ENCODE data around the gene TPST1. TPM values are rescaled to one million over a fixed set of nuclear protein-coding genes. Genes with fewer than 3 reads are reported as not detected.
"Not testable (repeated sequence)": the region's sequence is repeated elsewhere in the genome, so short reads cannot be mapped to it uniquely, and the experiment has no call there.

The TPST1 gene
- total RNA-seq, 1 experiment from 2014 or later: 15.0 TPM

DNA sequence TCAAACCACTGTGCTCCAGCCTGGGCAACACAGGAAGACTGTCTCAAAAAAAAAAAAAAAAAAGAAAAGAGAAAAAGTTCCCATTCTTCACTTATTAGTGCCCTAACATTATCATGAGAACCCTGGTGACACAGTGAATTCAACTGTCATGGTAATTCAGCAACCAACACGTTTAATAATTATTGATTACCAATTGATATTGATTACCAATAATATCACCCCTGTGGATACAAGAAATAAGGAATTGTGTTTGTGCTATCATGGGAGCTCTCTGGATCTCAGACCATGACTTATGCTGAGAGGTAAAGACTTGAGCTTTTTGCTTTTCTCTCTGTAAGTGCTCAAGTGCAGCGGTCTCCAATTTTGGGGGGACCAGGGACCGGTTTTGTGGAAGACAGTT is 195.3 kb downstream of the TPST1 start:
- no peaks in the 10 kb centered on the region for H3K27me3 Mint-ChIP-seq (ENCODE audit: low read depth)
- no peak for DNase-seq (ENCODE audit: low spot score)
- H3K36me3 Mint-ChIP-seq: peaks cover 15% of the 10 kb centered on the region
- H3K4me1 Mint-ChIP-seq: no peaks in the 10 kb centered on the region
- no peak overlapping the region for H3K27ac Mint-ChIP-seq
- peaks cover 11% of the 10 kb centered on the region for H3K9me3 Mint-ChIP-seq
- ChIA-PET POLR2A (no interaction called here), CTCF (interaction anchor here (0.8 kb wide), 1 partner anchor 13 kb away, joined by 3 read pairs; no protein-coding TSS in a partner anchor)
- no peak for TF ChIP-seq ZNF232 (CRISPR knock-in tag; IDR thresholded peaks at IDR 0.05)
- TF ChIP-seq ZMAT4 (CRISPR knock-in tag; IDR thresholded peaks at IDR 0.05): no peak
- no peak for TF ChIP-seq ZNF138 (CRISPR knock-in tag; conservative IDR thresholded peaks at IDR 0.05)
- TF ChIP-seq ZNF121 (CRISPR knock-in tag; IDR thresholded peaks at IDR 0.05): no peak
- TF ChIP-seq GTF2I (CRISPR knock-in tag; conservative IDR thresholded peaks at IDR 0.05): no peak
- no peak for TF ChIP-seq JAZF1 (CRISPR knock-in tag; IDR thresholded peaks at IDR 0.05)
- no peak for TF ChIP-seq TP53 (CRISPR knock-in tag; IDR thresholded peaks at IDR 0.05)
- TF ChIP-seq IRF2 (CRISPR knock-in tag; IDR thresholded peaks at IDR 0.05; ENCODE audit: borderline replicate concordance, low read depth): no peak
- TF ChIP-seq, protein P1, sequence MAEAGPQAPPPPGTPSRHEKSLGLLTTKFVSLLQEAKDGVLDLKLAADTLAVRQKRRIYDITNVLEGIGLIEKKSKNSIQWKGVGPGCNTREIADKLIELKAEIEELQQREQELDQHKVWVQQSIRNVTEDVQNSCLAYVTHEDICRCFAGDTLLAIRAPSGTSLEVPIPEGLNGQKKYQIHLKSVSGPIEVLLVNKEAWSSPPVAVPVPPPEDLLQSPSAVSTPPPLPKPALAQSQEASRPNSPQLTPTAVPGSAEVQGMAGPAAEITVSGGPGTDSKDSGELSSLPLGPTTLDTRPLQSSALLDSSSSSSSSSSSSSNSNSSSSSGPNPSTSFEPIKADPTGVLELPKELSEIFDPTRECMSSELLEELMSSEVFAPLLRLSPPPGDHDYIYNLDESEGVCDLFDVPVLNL (CRISPR knock-in tag; IDR thresholded peaks at IDR 0.05; ENCODE audit: borderline replicate concordance, low read depth): no peak
- ATAC-seq: no peak
- H3K4me3 Mint-ChIP-seq: no peak overlapping the region

DNA sequence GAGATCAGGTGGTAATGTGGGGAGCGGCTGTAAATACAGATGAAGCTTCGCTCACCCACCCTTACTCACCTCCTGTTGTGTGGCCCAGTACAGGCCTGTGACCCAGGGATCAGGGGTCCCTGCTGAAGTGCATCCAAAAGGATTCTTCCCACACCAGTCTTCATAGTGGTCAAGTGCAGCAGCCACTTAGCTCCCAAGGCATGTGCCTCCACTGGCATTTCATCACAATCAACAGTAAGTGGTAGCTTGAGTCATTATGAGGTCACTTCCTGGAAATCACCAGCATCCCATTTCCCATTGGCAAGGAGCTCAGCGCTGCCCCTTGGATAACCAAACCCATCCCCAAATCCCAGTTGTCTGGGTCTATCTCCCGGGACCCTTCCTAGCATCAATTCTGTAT is 196.0 kb downstream of the TPST1 start:
- DNase-seq (ENCODE audit: low spot score); H3K4me3 Mint-ChIP-seq; H3K27ac Mint-ChIP-seq; H3K36me3 Mint-ChIP-seq; ATAC-seq; POLR2A ChIA-PET; H3K4me1 Mint-ChIP-seq; H3K27me3 Mint-ChIP-seq (ENCODE audit: low read depth): not testable (repeated sequence)
- CTCF ChIA-PET: interaction anchor here (0.8 kb wide), 1 partner anchor 12 kb away, joined by 3 read pairs; no protein-coding TSS in a partner anchor
- peaks cover 11% of the 10 kb centered on the region for H3K9me3 Mint-ChIP-seq

DNA sequence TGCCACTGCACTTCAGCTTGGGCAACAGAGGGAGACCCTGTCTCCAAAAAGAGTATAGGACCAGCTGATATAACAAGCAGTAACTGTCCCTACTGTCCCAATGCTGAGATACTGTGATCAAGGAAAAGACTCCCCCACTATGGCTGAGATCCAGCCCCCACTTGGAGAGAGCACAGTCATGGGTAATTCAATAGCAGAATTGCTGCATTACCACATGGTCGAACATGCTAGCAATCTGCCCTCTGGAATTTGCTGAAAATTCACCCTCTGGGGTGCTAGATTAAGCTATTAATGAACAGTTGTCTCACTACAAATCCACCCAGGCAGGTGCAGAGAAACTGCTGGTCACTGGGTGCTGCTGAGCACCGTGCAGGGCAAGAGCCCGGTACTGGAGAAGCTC is 196.8 kb downstream of the TPST1 start:
- not testable (repeated sequence) for H3K36me3 Mint-ChIP-seq; H3K4me1 Mint-ChIP-seq; H3K27me3 Mint-ChIP-seq (ENCODE audit: low read depth)

DNA sequence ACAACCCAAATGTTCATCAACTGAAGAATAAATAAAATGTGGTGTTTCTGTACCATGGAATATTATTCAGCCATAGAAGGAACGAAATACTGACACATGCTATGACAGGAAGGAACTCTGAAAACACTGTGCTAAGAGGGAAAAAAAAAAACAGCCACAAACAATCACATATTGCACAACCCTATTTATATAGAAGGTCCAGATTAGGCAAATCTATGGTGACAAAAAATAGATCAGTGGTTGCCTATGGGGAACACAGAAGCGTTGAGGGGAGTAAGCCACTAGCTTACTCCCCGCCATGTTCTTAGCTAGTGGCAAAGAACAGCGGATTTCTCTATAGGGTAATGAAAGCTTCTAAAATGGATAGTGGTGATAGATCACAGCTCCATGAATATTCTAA is 198.4 kb downstream of the TPST1 start:
- Mint-ChIP-seq H3K27me3 (ENCODE audit: low read depth) (no peaks in the 10 kb centered on the region), H3K36me3 (peaks cover 10% of the 10 kb centered on the region), H3K4me1 (no peaks in the 10 kb centered on the region), H3K27ac (no peak overlapping the region), H3K4me3 (no peak overlapping the region), H3K9me3 (peaks cover 11% of the 10 kb centered on the region)
- POLR2A ChIA-PET: no interaction called here
- DNase-seq (ENCODE audit: low spot score) (no peak), ATAC-seq (no peak)
- TF ChIP-seq CREM (CRISPR knock-in tag; IDR thresholded peaks at IDR 0.05) (no peak), OVOL2 (CRISPR knock-in tag; IDR thresholded peaks at IDR 0.05; ENCODE audit: borderline replicate concordance) (no peak)
- TF ChIP-seq, protein P2, sequence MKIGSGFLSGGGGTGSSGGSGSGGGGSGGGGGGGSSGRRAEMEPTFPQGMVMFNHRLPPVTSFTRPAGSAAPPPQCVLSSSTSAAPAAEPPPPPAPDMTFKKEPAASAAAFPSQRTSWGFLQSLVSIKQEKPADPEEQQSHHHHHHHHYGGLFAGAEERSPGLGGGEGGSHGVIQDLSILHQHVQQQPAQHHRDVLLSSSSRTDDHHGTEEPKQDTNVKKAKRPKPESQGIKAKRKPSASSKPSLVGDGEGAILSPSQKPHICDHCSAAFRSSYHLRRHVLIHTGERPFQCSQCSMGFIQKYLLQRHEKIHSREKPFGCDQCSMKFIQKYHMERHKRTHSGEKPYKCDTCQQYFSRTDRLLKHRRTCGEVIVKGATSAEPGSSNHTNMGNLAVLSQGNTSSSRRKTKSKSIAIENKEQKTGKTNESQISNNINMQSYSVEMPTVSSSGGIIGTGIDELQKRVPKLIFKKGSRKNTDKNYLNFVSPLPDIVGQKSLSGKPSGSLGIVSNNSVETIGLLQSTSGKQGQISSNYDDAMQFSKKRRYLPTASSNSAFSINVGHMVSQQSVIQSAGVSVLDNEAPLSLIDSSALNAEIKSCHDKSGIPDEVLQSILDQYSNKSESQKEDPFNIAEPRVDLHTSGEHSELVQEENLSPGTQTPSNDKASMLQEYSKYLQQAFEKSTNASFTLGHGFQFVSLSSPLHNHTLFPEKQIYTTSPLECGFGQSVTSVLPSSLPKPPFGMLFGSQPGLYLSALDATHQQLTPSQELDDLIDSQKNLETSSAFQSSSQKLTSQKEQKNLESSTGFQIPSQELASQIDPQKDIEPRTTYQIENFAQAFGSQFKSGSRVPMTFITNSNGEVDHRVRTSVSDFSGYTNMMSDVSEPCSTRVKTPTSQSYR (CRISPR knock-in tag; IDR thresholded peaks at IDR 0.05): no peak
- TF ChIP-seq, protein P3, sequence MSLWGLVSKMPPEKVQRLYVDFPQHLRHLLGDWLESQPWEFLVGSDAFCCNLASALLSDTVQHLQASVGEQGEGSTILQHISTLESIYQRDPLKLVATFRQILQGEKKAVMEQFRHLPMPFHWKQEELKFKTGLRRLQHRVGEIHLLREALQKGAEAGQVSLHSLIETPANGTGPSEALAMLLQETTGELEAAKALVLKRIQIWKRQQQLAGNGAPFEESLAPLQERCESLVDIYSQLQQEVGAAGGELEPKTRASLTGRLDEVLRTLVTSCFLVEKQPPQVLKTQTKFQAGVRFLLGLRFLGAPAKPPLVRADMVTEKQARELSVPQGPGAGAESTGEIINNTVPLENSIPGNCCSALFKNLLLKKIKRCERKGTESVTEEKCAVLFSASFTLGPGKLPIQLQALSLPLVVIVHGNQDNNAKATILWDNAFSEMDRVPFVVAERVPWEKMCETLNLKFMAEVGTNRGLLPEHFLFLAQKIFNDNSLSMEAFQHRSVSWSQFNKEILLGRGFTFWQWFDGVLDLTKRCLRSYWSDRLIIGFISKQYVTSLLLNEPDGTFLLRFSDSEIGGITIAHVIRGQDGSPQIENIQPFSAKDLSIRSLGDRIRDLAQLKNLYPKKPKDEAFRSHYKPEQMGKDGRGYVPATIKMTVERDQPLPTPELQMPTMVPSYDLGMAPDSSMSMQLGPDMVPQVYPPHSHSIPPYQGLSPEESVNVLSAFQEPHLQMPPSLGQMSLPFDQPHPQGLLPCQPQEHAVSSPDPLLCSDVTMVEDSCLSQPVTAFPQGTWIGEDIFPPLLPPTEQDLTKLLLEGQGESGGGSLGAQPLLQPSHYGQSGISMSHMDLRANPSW (CRISPR knock-in tag; conservative IDR thresholded peaks at IDR 0.05; ENCODE audit: low read depth): no peak
- TF ChIP-seq, protein P4, sequence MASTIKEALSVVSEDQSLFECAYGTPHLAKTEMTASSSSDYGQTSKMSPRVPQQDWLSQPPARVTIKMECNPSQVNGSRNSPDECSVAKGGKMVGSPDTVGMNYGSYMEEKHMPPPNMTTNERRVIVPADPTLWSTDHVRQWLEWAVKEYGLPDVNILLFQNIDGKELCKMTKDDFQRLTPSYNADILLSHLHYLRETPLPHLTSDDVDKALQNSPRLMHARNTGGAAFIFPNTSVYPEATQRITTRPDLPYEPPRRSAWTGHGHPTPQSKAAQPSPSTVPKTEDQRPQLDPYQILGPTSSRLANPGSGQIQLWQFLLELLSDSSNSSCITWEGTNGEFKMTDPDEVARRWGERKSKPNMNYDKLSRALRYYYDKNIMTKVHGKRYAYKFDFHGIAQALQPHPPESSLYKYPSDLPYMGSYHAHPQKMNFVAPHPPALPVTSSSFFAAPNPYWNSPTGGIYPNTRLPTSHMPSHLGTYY (CRISPR knock-in tag; IDR thresholded peaks at IDR 0.05): no peak
- CTCF ChIA-PET: interaction anchor here (0.7 kb wide), 1 partner anchor 10 kb away, joined by 3 read pairs; no protein-coding TSS in a partner anchor

More for the DNA sequence above, 196.8 kb downstream of the TPST1 start:
- peaks cover 11% of the 10 kb centered on the region for H3K9me3 Mint-ChIP-seq
- DNase-seq (ENCODE audit: low spot score); POLR2A ChIA-PET; H3K27ac Mint-ChIP-seq; ATAC-seq; H3K4me3 Mint-ChIP-seq; CTCF ChIA-PET: not testable (repeated sequence)
